Stimulated activated CD4-positive, alpha-beta T cell treated with anti-CD3 and anti-CD28 coated beads, Interleukin-1b, Interleukin-23, amount 100 ng/mL, for 1 hour (primary cell): ENCODE data around the gene CFAP92.
A peak's percentile ranks its signal among the peaks of the same experiment; 100 is the strongest.

Experiments
- DNase-seq, 2 donors: peaks; one replicate each; pipeline ENCODE4 v3.0.0-alpha.2; 2020; ENCODE audit warnings: low read depth in 2 of 2

Gene CFAP92

DNA sequence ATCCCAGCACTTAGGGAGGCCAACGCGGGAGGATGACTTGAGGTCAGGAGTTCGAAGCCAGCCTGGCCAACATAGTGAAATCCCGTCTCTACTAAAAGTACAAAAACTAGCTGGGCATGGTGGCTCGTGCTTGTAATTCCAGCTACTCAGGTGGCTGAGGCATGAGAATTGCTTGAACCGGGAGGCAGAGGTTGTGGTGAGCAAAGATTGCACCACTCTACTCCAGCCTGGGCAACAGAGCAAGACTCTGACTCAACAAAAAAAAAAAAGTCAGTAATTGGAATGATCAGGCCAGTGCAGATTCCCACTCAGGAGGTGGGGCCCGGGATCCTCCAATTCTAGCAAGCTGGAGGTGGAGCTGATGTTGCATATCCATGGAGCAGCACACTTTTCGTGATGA is 5.6 kb downstream of the CFAP92 start:
- no peak for DNase-seq

DNA sequence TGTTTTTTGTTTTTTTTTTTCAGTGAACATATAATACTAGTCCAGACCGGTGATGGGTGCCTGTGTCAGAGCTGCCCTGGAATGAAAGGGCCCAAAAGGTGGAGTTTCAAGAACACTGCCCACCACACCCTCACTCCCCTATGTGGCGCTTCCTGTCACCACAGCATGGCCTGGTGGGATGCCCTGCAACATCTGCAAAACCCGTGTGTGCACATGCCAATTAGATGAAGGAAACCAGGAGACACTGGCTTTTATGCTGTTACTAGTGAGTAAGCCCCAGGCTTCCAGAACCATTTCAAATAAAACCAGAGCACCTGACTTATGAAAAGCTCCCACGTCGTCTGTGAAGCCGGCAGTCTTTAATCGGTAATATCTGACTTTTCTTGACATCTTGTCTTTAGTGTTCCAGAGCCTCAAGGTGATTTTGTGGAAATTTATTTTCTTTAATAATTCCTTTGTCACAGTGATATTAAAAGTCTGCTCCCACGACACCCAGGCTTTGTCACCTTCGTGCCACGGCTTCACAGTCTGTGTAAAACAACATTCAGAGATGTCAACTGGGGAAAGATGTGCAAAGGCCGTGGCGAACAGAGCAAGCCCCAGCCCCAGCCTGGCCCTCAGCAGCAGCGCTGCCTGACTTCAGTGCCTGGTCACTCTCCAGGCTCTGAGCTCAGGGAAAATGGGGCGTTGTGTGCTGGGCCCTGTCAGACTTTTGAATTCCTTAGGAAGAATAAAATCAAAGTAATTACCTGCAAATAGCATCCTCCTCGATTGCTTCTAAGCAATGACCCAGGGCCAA is 6.4 kb downstream of the CFAP92 start:
- no peak for DNase-seq

DNA sequence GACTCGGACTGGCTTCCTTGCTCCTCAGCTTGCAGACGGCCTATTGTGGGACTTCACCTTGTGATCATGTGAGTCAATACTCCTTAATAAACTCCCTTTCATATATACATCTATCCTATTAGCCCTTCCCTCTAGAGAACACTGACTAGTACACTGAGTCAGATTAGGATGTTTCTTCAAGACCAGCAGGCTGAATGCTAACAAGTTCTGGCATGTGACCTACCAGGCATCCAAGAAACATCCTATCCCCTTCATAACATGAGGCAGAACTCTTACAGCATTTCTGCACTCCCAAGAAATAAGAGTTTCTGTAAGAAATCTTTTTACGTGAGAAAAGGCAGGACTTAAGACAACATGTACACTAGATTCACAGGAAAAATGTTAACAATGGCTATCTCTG is 9.3 kb downstream of the CFAP92 start:
- no peak for DNase-seq

DNA sequence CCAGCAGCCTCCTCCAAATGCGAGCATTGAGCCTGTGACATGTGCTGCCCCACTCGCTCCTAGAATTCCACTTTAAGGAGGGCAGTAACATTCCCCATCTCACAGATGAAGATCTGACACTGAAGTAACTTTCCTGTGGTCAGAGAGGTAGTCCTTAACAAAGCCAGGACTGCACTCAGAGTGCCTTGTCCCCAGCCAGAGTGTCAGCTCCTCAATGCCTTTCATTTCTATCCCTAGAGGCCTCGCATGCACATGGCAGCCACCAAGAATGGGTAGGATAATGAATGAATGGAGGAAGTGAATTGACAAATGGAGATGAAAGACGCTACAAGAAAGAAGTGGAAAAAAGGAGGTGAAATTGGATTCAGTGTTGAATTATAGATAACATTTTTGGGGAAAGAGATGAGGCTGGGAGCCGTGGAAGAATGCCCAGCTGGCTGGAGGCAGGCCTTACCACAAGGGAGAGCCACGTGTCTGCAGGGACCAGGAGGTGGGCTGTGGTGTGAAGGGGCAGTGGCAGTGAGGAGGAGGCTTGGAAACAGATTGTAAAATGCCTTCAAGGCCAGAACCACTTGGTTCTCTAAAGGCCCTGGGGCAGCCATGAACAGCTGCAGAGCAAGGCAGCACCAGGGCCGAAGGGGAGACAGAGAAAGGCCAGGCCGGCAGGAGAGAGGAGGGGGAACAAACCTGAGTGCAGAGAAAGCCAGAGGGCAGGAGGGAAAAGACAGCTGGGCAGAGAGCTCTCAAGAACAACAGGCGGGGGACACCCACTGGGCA is 10.4 kb downstream of the CFAP92 start:
- no peak for DNase-seq

DNA sequence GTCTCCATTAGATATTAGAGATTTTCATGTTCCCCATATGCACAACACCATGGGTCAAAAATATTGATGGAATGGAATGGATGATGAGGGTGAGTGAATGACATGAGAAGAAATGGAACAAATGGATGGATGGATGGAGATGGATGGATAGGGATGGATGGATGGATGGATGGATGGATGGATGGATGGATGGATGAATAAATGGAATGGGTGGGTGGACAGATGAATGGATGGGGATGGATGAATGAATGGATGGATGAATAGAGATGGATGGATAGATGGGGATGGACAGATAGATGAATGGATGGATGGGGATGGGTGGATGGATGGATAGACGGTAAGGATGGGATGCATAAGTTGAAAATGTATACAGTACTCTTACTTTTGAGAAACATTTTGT is 18.6 kb downstream of the CFAP92 start:
- DNase-seq = no peak

DNA sequence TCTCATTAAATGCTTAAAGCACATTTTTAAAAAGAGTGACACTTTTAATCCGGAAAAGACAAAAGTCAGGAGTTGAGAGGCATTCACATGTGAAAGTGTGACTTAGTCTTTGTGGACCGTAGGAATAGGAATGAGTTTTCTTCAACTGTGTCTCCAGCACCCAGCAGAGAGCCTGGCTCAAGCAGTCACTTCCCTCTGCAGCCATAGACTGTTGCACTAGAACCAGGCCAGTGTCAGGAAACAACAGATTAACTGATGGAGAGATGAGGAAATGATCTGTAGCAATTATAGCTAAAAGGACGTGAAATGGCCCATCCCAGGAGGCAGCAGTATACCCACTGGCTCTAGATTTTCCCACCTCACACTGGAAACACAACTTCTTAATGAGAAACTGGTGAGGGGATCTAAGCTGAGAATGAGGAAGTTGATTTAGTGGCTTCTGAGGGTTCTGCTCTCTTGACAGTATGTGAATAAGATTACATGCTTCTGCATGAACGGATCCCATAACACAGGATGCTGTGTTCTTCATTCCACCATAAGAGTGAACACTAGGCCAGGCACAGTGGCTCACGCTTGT is 19.8 kb downstream of the CFAP92 start:
- DNase-seq = no peak

DNA sequence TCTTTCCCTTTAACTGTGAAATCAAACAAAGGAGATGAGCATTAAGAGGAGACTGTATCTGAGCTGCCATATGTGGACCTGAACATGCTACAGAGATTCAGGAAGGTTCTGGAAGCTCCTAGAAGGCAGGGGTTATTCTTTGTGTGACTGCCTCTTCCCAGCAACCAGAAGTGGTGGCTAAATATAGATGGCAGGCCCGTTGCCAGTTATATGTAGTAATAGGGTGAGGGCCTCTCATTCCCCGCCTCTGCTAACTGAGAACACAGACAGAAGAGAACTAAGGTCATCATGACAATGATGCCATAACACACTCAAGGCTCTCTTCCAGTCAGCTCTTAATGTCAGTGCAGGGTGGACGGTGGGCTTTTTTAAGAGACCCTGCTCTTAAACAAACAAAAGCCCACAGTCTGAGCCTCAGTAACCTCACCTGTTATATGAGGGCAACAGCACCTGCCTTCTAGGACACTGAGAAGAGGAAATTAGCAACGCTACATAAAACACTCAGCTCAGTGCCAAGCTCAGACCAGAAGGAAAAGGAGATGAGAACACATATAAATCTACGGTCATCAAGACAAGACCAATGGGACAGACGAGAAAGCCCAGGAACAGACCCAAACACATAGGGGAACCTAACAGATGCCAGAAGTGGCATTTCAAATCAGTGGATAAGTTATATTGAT is 22.3 kb downstream of the CFAP92 start:
- no peak for DNase-seq

DNA sequence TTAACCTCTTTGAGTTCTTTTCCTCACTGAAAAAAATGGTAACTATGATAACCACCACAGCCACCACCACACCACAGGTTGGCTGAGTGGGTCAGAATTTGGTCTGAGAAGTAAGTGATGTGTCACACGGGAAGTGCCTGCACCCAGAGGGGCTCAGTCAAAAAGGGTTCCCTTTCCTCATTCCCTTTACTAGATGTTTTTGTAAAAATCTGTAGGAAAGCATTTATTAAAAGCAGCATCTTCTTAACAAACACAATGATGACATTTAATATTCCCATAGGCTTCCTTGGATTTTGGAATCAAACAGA is 23.2 kb downstream of the CFAP92 start:
- DNase-seq = no peak

DNA sequence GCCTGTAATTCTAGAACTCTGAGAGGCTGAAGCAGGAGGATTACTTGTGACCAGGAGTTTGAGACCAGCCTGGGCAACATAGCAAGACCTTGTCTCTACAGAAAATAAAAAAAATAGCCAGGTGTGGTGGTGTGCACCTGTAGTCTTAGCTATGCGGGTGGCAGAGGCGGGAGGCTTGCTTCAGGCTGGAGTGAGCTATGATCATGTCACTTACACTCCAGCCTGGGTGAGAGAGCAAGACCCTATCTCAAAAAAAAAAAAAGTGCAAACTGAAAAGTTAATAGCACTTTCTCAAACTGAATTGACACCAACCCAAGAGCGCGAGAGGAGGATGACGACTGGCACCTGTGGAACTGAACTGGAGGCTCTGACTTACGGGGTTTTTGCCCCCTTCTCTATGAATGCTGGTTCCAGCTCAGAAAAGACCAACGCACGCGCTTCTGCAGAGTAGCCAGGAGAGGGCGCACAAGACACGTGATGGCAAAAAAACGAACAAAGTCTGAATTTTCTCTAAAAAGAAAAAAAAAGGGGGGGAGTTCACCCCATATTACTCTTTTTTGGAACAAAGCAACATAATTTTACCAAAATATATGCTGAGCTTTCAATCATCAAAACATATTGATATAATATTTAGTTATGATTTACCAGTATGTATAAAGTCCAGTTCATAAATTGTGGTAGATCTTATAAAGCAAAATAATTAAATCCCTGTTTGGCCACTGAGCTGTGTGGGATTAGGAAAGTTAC is 23.7 kb downstream of the CFAP92 start:
- peak; percentile 14 to 35 for DNase-seq

DNA sequence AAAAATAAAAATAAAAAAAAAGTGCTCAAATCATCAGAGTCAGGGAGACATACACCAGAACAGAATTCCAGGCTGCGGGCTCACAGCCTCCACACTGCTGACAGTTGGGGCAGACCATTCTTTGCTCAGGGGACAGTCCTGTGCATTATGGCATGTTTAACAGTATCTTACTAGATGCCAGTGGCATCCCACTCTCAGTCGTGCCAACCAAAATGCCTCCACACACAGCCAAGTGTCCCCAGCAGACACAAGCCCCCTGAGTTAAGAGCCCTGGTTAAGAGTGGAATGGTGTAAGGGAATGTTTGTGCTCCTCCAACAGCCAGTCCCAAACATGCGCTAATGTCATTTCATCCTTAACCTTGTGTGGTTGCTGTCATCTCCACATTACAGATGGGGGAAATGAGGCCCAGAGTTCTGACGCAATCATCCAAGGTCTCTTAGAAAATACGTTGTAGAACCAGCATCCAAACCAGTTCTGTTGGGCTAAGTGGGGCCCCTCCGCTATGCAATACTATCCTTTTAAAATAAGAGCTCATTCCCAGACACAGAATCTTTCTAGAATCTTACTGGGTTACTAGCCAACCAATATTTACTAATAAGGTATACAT is 26.0 kb downstream of the CFAP92 start:
- DNase-seq = no peak

DNA sequence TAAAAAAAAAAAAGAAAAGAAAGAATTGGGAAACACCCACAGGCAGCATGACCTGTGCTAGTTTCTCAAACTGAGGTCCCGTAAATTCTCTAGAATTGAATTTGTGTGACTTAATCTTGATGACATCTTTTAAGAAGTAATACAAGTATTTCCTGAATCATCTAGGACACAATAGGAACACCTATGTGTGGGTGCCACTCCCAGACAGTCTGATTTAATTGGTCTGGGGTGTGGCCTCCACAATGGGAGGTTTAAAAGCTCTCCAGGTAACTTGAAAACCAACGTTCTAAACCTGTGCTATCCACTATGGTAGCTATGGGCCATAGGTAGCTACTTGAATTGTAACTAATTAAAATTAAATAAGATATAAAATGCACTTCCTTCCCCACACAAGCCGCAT is 28.1 kb downstream of the CFAP92 start:
- no peak for DNase-seq

DNA sequence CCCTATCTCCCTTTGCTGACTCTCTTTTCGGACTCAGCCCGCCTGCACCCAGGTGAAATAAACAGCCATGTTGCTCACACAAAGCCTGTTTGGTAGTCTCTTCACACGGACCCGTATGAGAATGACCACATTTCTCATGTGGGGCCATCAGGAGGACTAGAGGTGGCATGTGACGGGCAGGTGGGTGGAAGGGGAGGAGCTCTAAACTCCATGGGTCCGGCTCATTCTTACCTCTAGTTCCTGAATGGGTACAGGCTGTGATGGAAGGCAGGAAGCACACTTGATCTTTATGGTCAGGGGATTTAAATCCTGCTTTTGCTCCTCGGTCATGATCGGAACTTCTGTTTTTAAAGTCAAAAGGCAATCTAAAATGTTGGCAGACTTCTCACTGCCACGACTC is 28.6 kb downstream of the CFAP92 start:
- DNase-seq = no peak

DNA sequence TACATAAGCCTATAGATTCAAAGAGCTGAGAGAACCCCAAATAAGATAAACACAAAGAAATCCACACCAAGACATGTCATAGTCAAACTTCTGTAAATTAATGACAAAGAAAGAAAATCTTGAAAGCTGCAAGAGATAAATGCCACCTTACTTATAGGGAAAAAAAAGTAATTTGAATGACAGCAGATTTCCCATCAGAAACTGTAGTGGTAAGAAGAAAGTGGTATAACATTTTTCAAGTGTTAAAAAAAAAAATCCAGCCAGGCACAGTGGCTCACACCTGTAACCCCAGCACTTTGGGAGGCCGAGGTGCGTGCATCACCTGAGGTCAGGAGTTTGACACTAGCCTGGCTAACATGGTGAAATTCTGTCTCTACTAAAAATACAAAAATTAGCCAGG is 37.4 kb downstream of the CFAP92 start:
- no peak for DNase-seq

DNA sequence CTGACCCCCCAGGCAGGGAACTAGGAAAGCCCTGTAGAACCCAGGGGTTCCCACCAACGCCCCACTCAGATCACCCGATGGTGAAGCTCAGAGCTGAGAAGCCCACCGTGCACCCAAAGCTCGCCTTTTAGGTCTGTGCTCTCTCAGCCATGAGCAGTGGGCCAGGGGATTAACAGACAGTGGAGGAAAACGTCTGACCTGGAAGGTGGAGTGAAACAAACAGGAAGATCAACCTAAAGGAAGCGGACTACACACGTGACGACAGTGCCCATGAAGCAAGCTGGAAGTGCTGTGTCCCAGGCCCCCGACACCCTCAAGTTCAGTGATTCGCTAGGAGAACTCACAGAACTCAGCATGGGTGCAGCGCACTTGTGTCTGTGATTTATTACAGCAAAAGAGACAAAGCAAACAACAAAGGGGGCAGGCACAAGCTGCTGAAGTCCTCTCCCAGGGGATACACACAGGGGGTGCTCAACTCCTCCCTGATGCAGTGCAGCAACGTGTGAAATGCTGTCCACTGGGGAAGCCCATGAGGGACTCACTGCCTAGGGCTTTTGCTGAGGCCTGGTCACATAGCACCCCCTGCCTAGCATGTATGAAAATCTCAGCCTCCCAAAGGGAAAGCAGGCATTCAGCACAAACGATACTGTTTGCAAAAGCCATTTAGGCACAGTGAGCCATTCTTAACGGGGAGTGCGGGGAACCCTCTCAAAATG is 43.5 kb downstream of the CFAP92 start:
- no peak for DNase-seq

DNA sequence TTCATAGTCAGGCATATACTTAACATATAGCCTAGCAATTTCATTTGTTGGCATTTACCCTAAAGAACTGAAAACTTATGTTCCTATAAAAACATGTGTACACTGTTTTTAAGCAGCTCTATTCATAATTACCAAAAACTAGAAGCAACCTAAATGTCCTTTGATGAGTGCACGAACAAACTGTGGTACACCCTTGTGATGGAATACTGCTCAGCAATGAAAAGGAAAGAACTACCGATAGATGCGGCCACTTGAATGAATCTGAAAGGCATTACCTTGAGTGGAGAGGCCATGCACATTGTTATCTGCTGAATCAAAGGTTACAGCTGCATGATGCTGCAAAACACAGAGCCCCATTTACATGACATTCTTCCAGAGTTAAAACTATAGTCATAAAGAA is 44.7 kb downstream of the CFAP92 start:
- DNase-seq = no peak

DNA sequence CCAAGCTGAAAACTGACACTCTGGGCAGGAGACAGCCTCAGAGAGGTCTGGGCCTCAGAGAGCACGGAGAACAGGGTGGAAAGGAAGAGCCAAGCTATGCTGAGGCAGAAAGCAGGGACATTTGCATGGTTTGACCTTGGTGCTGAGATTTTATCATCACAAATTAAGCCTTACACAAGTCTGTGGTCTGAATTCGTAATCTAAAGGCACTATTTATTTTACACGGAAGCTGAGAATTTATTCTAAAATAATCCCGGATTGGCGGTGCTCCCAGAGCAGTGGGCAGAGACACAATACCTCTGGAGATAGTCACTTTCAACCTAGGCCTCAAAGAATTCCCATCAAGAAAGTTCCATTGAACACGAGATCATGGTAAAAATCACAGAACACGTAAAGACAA is 47.5 kb downstream of the CFAP92 start:
- DNase-seq = no peak

DNA sequence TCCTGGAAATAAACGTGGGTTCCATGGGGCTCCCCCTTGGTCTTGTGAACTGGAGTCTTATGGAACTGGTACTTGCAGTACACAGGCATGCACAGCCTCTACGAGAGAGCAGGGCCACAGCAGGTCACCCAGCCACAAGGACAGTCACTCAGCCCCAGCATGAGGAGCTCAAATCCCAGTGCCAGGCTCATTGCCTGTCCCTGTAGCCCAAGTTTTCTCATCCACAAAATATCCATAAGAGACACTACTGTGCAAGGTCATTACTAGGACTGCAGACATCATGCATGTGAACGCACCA is 48.0 kb downstream of the CFAP92 start:
- DNase-seq = no peak

DNA sequence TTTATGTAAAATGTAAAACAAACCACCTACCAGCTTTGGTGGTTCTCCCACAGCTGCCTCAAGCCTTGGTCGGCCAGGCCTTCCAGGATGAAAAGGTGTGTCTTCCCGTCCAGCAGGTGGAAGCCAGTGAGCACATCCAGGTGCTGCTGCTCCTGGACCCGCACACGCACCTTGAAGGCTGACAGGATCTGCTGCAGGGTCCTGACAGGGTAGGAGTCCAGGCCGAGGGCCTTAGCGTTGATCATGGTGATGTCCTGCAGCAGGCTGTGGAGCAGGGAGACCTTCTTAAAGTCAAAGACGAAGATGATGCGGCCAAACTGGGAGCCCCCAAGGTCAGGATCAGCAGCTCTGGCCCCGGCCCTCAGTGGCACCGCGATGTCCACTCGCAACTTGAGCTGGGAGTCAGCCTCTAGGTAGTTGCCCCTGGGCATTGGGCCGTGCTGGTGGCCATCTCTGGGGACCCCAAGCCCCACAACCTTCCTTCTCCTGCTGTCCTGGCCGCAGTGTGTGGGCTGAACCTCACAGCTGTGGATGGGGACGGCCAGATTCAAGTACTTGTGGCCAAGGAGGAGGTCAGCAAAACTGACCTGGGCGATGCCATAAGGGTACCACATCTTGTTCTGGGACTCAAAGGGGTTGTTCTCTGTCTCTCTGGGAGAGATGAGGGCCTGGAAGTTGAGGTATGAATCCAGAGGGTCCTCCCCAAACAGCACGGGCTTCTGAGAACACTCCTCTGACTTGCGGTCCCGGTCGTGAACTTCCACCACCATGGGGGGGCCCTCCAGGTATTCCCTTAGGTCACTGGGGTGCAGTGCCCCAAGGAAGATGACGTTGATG is 48.6 kb downstream of the CFAP92 start:
- DNase-seq = no peak

DNA sequence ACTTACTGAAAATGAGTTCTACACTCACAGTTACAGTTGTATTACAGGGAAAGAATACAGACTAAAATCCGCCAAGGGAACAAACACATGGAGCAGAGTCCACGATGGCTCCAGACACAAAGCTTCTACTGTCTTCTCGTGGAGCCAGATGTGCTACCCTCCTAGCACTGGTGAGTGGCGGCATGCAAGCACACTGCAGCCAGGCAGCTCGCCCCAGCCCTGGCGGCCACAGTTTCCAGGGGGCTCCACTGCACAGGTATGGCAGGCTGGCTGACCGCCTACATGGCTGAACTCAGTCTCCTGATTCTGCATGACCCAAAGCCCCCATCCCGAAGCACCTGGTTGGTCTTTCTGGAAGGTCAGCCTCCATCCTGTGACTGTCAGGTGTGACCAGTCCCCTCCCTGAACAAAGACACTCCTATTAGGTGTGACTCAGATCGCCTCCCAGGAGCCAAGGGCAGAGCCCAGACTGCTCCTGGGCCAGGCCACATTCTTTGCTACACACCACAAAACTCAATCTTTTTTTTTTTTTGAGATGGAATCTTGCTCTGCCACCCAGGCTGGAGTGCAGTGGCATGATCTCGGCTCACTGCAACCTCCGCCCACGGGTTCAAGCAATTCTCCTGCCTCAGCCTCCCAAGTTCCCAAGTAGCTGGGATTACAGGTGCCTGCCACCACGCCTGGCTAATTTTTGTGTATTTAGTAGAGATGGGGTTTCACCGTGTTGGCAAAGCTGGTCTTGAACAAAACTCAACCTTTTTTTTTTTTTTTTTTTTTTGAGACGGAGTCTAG is 51.5 kb downstream of the CFAP92 start:
- no peak for DNase-seq
